SK-N-SH treated with all-trans-retinoic acid at 6 μM for 48 hours (cell line): Measurements from ENCODE around the gene SCAMP5.

ENCODE experiments used
- ISL1 ChIP-seq: fragments of 250-450 bp; sonication (Bioruptor Pico); IDR thresholded peaks from 2 replicates; pipeline ENCODE4 v2.1.2; 2022; ENCODE audit warnings: mild to moderate bottlenecking, moderate library complexity
- TF ChIP-seq, protein P1 (sequence below): fragments of 250-450 bp; sonication (Bioruptor Pico); IDR thresholded peaks from 2 replicates; pipeline ENCODE4 v1.5.1; 2020; ENCODE audit warnings: low read depth, mild to moderate bottlenecking, moderate library complexity

DNA sequence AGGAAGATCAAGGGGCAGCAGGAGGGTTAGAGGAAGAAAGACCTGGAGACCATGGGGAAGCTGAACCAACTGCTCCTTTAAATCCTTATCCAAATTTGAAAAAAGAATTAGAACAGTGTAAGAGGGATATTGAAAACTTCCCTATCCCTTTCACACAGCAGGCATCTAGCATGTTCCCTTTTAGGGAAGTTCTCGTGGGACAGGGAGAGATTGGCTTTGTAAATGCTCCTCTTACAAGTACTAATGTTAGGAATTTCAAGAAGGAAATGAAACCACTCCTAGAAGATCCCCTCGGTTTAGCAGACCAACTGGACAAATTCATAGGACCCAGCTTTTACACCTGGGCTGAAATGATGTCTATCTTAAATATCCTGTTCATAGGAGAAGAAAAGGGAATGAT, 69.5 kb downstream of the SCAMP5 start:
- TF ChIP-seq, protein P1, sequence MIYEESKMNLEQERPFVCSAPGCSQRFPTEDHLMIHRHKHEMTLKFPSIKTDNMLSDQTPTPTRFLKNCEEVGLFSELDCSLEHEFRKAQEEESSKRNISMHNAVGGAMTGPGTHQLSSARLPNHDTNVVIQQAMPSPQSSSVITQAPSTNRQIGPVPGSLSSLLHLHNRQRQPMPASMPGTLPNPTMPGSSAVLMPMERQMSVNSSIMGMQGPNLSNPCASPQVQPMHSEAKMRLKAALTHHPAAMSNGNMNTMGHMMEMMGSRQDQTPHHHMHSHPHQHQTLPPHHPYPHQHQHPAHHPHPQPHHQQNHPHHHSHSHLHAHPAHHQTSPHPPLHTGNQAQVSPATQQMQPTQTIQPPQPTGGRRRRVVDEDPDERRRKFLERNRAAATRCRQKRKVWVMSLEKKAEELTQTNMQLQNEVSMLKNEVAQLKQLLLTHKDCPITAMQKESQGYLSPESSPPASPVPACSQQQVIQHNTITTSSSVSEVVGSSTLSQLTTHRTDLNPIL (CRISPR knock-in tag): no peak
- TF ChIP-seq ISL1 (CRISPR knock-in tag): no peak
